IMR-90 (cell line): ENCODE results near the gene DISC1. TPM values are rescaled to one million over a fixed set of nuclear protein-coding genes. Genes with fewer than 3 reads are reported as not detected.
A peak's percentile ranks its signal among the peaks of the same experiment; 100 is the strongest.

ENCODE experiments used
- ATAC-seq: fragments of 200-7000 bp; cut with Tn5 transposase; 2 replicates; pipeline ENCODE4 v1.9.1; 2020; ENCODE audit warnings: low read depth, mild to moderate bottlenecking, moderate library complexity
- BruUV-seq: library from RNA; stranded (reverse); fragments of 400-500 nt; replicated peaks from 2 replicates; lab custom pipeline; 2021; lab: Mats Ljungman, UMichigan
- CTCF ChIA-PET: fragments of 300-600 bp; formaldehyde crosslinking; extraction: SDS; loops from one replicate; lab custom pipeline; 2021; ENCODE audit warnings: antibody characterized with exemption; lab: Yijun Ruan, JAX
- POLR2A ChIA-PET: fragments of 300-600 bp; sonication (Branson Sonifier 250); formaldehyde crosslinking; loops from one replicate; lab custom pipeline; 2022; ENCODE audit warnings: antibody characterized with exemption; ENCODE audit not compliant: unreplicated experiment; lab: Charles Lee
- DNase-seq: peaks from one replicate; pipeline ENCODE4 v3.0.0; 2013
- H2AFZ ChIP-seq: replicated peaks from 2 replicates; pipeline ENCODE3; 2013; ENCODE audit warnings: low read length, mild to moderate bottlenecking; ENCODE audit not compliant: poor library complexity
- H2AK5ac ChIP-seq: 2 replicates; pipeline ENCODE4 v1.6.1; 2013; ENCODE audit warnings: low read depth, low read length, inconsistent platforms
- H2AK9ac ChIP-seq: replicated peaks from 2 replicates; pipeline ENCODE3; 2013; ENCODE audit warnings: mild to moderate bottlenecking, low read depth, low read length, moderate library complexity; ENCODE audit not compliant: poor library complexity
- H2BK120ac ChIP-seq: 2 replicates; pipeline ENCODE4 v1.6.1; 2013; ENCODE audit warnings: low read depth, low read length, inconsistent platforms
- H2BK15ac ChIP-seq: 3 replicates; pipeline ENCODE4 v1.6.1; 2013; ENCODE audit warnings: low read depth, low read length, inconsistent platforms
- H2BK20ac ChIP-seq: 2 replicates; pipeline ENCODE4 v1.6.1; 2013; ENCODE audit warnings: low read depth, mild to moderate bottlenecking, inconsistent platforms, low read length, moderate library complexity
- H2BK5ac ChIP-seq: 2 replicates; pipeline ENCODE4 v1.6.1; 2013; ENCODE audit warnings: mild to moderate bottlenecking, low read depth, low read length, inconsistent platforms; ENCODE audit not compliant: poor library complexity, severe bottlenecking
- H3K14ac ChIP-seq: replicated peaks from 2 replicates; pipeline ENCODE4 v1.6.1; 2013; ENCODE audit warnings: low read depth, low read length, inconsistent platforms
- H3K18ac ChIP-seq: 2 replicates; pipeline ENCODE4 v1.6.1; 2013; ENCODE audit warnings: low read depth, low read length, control low read depth
- H3K23ac ChIP-seq: 2 replicates; pipeline ENCODE4 v1.6.1; 2013; ENCODE audit warnings: low read depth, low read length, inconsistent platforms
- H3K27ac ChIP-seq: 2 replicates; pipeline ENCODE4 v1.5.1; 2013; ENCODE audit warnings: mild to moderate bottlenecking, control low read depth, low read length; ENCODE audit not compliant: insufficient read depth
- H3K27me3 ChIP-seq: 2 replicates; pipeline ENCODE4 v1.6.1; 2013; ENCODE audit warnings: low read length; ENCODE audit not compliant: control insufficient read depth, insufficient read depth
- H3K36me3 ChIP-seq: 2 replicates; pipeline ENCODE4 v1.6.1; 2013; ENCODE audit warnings: low read length, mixed read lengths; ENCODE audit not compliant: control insufficient read depth, insufficient read depth
- H3K4ac ChIP-seq: 2 replicates; pipeline ENCODE4 v1.6.1; 2013; ENCODE audit warnings: low read depth, low read length, inconsistent platforms
- H3K4me1 ChIP-seq: 2 replicates; pipeline ENCODE4 v1.6.1; 2013; ENCODE audit warnings: low read length, mixed read lengths; ENCODE audit not compliant: control insufficient read depth, insufficient read depth
- H3K4me2 ChIP-seq: 2 replicates; pipeline ENCODE4 v1.6.1; 2013; ENCODE audit warnings: low read depth, mild to moderate bottlenecking, control low read depth, low read length, moderate library complexity
- H3K4me3 ChIP-seq: 2 replicates; pipeline ENCODE4 v1.5.1; 2013; ENCODE audit warnings: low read depth, mild to moderate bottlenecking, control low read depth, low read length, moderate library complexity; ENCODE audit not compliant: insufficient read depth
- H3K56ac ChIP-seq: 2 replicates; pipeline ENCODE4 v1.6.1; 2013; ENCODE audit warnings: low read length, inconsistent platforms; ENCODE audit not compliant: insufficient read depth; ENCODE audit errors: extremely low read depth
- H3K79me1 ChIP-seq, 2 experiments: 2 replicates each; pipeline ENCODE4 v1.6.1; 2013; ENCODE audit warnings: low read length in 2 of 2, inconsistent platforms in 1 of 2, low read depth in 1 of 2
- H3K9ac ChIP-seq: 2 replicates; pipeline ENCODE4 v1.6.1; 2013; ENCODE audit warnings: low read depth, low read length, control low read depth
- H3K9me1 ChIP-seq: 2 replicates; pipeline ENCODE4 v1.6.1; 2013; ENCODE audit warnings: low read length, inconsistent platforms; ENCODE audit not compliant: insufficient read depth
- H3K9me3 ChIP-seq: 2 replicates; pipeline ENCODE4 v1.6.1; 2013; ENCODE audit warnings: low read length; ENCODE audit not compliant: control insufficient read depth, insufficient read depth
- H4K20me1 ChIP-seq: 2 replicates; pipeline ENCODE4 v1.6.1; 2013; ENCODE audit warnings: low read length, inconsistent platforms; ENCODE audit not compliant: insufficient read depth
- H4K5ac ChIP-seq: 2 replicates; pipeline ENCODE4 v1.6.1; 2013; ENCODE audit warnings: mild to moderate bottlenecking, low read depth, low read length, control low read depth
- H4K8ac ChIP-seq, 2 experiments: 2 replicates each; pipeline ENCODE4 v1.6.1; 2013; ENCODE audit warnings: low read depth in 2 of 2, low read length in 2 of 2, control low read depth in 1 of 2, inconsistent platforms in 1 of 2
- H4K91ac ChIP-seq: 2 replicates; pipeline ENCODE4 v1.6.1; 2013; ENCODE audit warnings: low read depth, low read length, inconsistent platforms; ENCODE audit not compliant: insufficient read depth
- BHLHE40 ChIP-seq: fragments of 150-350 bp; IDR thresholded peaks from 2 replicates; pipeline ENCODE4 v1.6.1; 2016; ENCODE audit warnings: mild to moderate bottlenecking, low read depth, low read length
- CEBPB ChIP-seq: IDR thresholded peaks from 2 replicates; pipeline ENCODE4 v1.6.1; 2012; ENCODE audit warnings: low read depth, low read length, improper control_type of control experiment
- CHD1 ChIP-seq: IDR thresholded peaks from 2 replicates; pipeline ENCODE4 v1.6.1; 2012; ENCODE audit warnings: low read depth, low read length, improper control_type of control experiment
- CTCF ChIP-seq: conservative IDR thresholded peaks from 2 replicates; pipeline ENCODE4 v1.5.1; 2012; ENCODE audit warnings: mild to moderate bottlenecking, low read depth, low read length, improper control_type of control experiment
- FOS ChIP-seq: fragments of 150-350 bp; IDR thresholded peaks from 2 replicates; pipeline ENCODE4 v1.6.1; 2016; ENCODE audit warnings: low read depth, low read length
- MAFK ChIP-seq: IDR thresholded peaks from 2 replicates; pipeline ENCODE4 v1.6.1; 2012; ENCODE audit warnings: low read depth, low read length, improper control_type of control experiment
- MAZ ChIP-seq: IDR thresholded peaks from 2 replicates; pipeline ENCODE4 v1.6.1; 2012; ENCODE audit warnings: low read depth, mild to moderate bottlenecking, low read length, improper control_type of control experiment, moderate library complexity, borderline replicate concordance
- MXI1 ChIP-seq: IDR thresholded peaks from 2 replicates; pipeline ENCODE4 v1.6.1; 2012; ENCODE audit warnings: low read depth, mild to moderate bottlenecking, low read length, moderate library complexity, borderline replicate concordance
- NFE2L2 ChIP-seq: fragments of 150-350 bp; IDR thresholded peaks from 2 replicates; pipeline ENCODE4 v1.6.1; 2016; ENCODE audit warnings: low read depth, mild to moderate bottlenecking, low read length
- POLR2A ChIP-seq: IDR thresholded peaks from 2 replicates; pipeline ENCODE4 v1.6.1; 2012; ENCODE audit warnings: mild to moderate bottlenecking, low read depth, low read length
- RAD21 ChIP-seq: IDR thresholded peaks from 2 replicates; pipeline ENCODE4 v1.6.1; 2012; ENCODE audit warnings: low read length, improper control_type of control experiment
- RCOR1 ChIP-seq: IDR thresholded peaks from 2 replicates; pipeline ENCODE4 v1.6.1; 2012; ENCODE audit warnings: mild to moderate bottlenecking, low read length, improper control_type of control experiment; ENCODE audit not compliant: insufficient replicate concordance
- RFX5 ChIP-seq: IDR thresholded peaks from 2 replicates; pipeline ENCODE4 v1.8.0; 2012; ENCODE audit warnings: low read depth, mild to moderate bottlenecking, low read length, moderate library complexity
- SMC3 ChIP-seq: fragments of 150-350 bp; IDR thresholded peaks from 2 replicates; pipeline ENCODE4 v1.6.1; 2016; ENCODE audit warnings: low read depth, mild to moderate bottlenecking, antibody characterized with exemption, low read length, moderate library complexity
- WGBS, 2 experiments: methylation state at CpG; one replicate each; pipeline versions ENCODE4 v1.1.5 to v1.1.7; 2013; ENCODE audit warnings: missing lambda C conversion rate in 2 of 2; ENCODE audit not compliant: insufficient read length in 1 of 2; ENCODE audit errors: extremely low coverage in 2 of 2; 5-methylcytosine and 5-hydroxymethylcytosine counted together
- dilution Hi-C: fragments of 300-500 bp; cut with HindIII; formaldehyde crosslinking; loops from one replicate; pipeline ENCODE4 v1.14.3; 2018; ENCODE audit warnings: low sequenced_read_pairs; ENCODE audit not compliant: unreplicated experiment
- in situ Hi-C: fragments of 300-500 bp; cut with MboI; formaldehyde crosslinking; loops from 3 replicates; pipeline ENCODE4 v1.14.3; 2019; ENCODE audit warnings: low sequenced_read_pairs, inconsistent platforms, mixed read lengths
- intact Hi-C: fragments of 100-400 bp; cut with micrococcal nuclease; formaldehyde crosslinking; loops from 2 replicates; pipeline ENCODE4 v1.10.0; 2022
- polyA plus RNA-seq, 3 experiments: library from polyadenylated mRNA; depleted of rRNA; stranded (reverse); fragments of >200 nt; gene quantifications; 2 replicates each; pipeline ENCODE4 v1.2.3, GENCODE V29; 2012; ENCODE audit warnings: low replicate concordance in 1 of 3
- total RNA-seq: library from RNA; depleted of rRNA; stranded (reverse); fragments of >200 nt; gene quantifications from 2 replicates; pipeline ENCODE4 v1.2.3, GENCODE V29; 2012
- TF ChIP-seq, protein P1 (sequence below): fragments of 150-350 bp; IDR thresholded peaks from 2 replicates; pipeline ENCODE4 v1.6.1; 2017; ENCODE audit warnings: mild to moderate bottlenecking, antibody characterized with exemption, low read length, low read depth
- TF ChIP-seq, protein P2 (sequence below): fragments of 150-350 bp; IDR thresholded peaks from 2 replicates; pipeline ENCODE4 v1.6.1; 2016; ENCODE audit warnings: low read depth, mild to moderate bottlenecking, low read length, moderate library complexity, borderline replicate concordance

The DISC1 gene
- total and polyA plus RNA-seq, 2 of the 4 experiments (the other 2 are of a cell fraction): 2.2 to 7.0 TPM

DNA sequence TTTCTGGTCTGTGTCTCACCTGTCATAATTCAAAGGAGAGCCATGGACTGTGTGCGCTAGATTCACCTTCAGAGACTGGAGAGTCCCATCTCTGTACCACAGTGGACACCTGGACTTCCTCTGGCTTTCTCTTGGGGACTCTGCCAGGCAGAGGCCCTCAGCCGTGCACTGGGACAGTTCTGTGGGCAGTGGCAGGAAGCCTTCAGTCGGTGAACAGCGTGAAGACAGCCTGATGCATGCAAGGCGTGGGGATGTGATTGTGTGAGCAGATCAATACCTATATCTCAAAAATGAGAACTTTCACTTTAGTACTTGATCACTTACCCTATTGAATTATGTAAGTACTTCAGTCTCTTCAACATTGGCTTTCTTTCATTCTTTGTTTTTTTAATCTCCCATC lies 245.3 kb downstream of the DISC1 start:
- Histone ChIP-seq H3K9me3 (peaks cover 2% of the 10 kb centered on the region), H3K14ac (no peak overlapping the region), H3K9me1 (peaks cover 12% of the 10 kb centered on the region; the same call in 1 of the 2 replicates), H2BK20ac (no peak overlapping the region), H3K9ac (no peak overlapping the region), H2AK5ac (peak overlapping the region; percentile 42; the same call in 1 of the 2 replicates), H4K91ac (peak overlapping the region; percentile 27; the same call in 1 of the 2 replicates), H3K4ac (peak overlapping the region; percentile 52), H2AFZ (no peak overlapping the region), H2BK120ac (0 out of 2 replicates have a peak overlapping the region, but pooled peaks have one; percentile 25), H3K56ac (no peak overlapping the region), H3K79me1 (no peaks in the 10 kb centered on the region), H3K18ac (no peak overlapping the region), H3K27ac (no peak overlapping the region), H3K4me1 (peaks cover 9% of the 10 kb centered on the region), H3K23ac (no peak overlapping the region), H4K20me1 (no peaks in the 10 kb centered on the region), H4K8ac (no peak overlapping the region), H4K5ac (no peak overlapping the region), H3K36me3 (no peaks in the 10 kb centered on the region), H2AK9ac (no peak overlapping the region), H3K4me3 (no peak overlapping the region), H2BK15ac (no peak overlapping the region), H3K27me3 (no peaks in the 10 kb centered on the region), H2BK5ac (no peak overlapping the region), H3K4me2 (no peak overlapping the region)
- TF ChIP-seq, protein P1, sequence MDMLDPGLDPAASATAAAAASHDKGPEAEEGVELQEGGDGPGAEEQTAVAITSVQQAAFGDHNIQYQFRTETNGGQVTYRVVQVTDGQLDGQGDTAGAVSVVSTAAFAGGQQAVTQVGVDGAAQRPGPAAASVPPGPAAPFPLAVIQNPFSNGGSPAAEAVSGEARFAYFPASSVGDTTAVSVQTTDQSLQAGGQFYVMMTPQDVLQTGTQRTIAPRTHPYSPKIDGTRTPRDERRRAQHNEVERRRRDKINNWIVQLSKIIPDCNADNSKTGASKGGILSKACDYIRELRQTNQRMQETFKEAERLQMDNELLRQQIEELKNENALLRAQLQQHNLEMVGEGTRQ: no peak
- no peak for TF ChIP-seq BHLHE40
- no peak for TF ChIP-seq POLR2A
- no peak for TF ChIP-seq NFE2L2
- no peak for TF ChIP-seq MAZ
- TF ChIP-seq FOS: no peak
- TF ChIP-seq CHD1: no peak
- TF ChIP-seq RAD21: no peak
- TF ChIP-seq MAFK: no peak
- TF ChIP-seq, protein P2, sequence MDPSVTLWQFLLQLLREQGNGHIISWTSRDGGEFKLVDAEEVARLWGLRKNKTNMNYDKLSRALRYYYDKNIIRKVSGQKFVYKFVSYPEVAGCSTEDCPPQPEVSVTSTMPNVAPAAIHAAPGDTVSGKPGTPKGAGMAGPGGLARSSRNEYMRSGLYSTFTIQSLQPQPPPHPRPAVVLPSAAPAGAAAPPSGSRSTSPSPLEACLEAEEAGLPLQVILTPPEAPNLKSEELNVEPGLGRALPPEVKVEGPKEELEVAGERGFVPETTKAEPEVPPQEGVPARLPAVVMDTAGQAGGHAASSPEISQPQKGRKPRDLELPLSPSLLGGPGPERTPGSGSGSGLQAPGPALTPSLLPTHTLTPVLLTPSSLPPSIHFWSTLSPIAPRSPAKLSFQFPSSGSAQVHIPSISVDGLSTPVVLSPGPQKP: no peak
- no peak for TF ChIP-seq CTCF
- TF ChIP-seq RFX5: no peak
- TF ChIP-seq RCOR1: no peak
- no peak for TF ChIP-seq CEBPB
- no peak for TF ChIP-seq MXI1
- no peak for TF ChIP-seq SMC3
- in situ Hi-C loops (loop anchor here (5.0 kb wide), 1 partner anchor 755 kb away; no protein-coding TSS in a partner anchor), intact Hi-C loops (no loop called here), dilution Hi-C loops (no loop called here)
- POLR2A ChIA-PET: interaction anchor here (0.6 kb wide), 1 partner anchor 573 kb away, joined by 3 read pairs; no protein-coding TSS in a partner anchor
- BruUV-seq: no TSS peak
- no CpG with 5 or more reads among the region's 5 CpGs for WGBS, 2 experiments
- no peak for ATAC-seq
- CTCF ChIA-PET: interaction anchor here (1.4 kb wide), 1 partner anchor 16 kb away, joined by 3 read pairs; no protein-coding TSS in a partner anchor
- DNase-seq: no peak
